Neuronal stem cell (in vitro differentiated cells): ENCODE results near the gene AMFR.

Experiments
- DNase-seq: peaks from one replicate; pipeline ENCODE4 v3.0.0-alpha.2; 2013; ENCODE audit warnings: low spot score
- H2AFZ ChIP-seq: one replicate; pipeline ENCODE4 v1.6.1; 2013; ENCODE audit warnings: mild to moderate bottlenecking, low read length, inconsistent platforms
- H2AK5ac ChIP-seq: 2 replicates; pipeline ENCODE4 v1.6.1; 2013; ENCODE audit warnings: low read depth, mild to moderate bottlenecking, inconsistent platforms, low read length, moderate library complexity, mixed read lengths
- H2BK120ac ChIP-seq: 2 replicates; pipeline ENCODE4 v1.6.1; 2013; ENCODE audit warnings: low read depth, mild to moderate bottlenecking, inconsistent platforms, low read length, moderate library complexity, mixed read lengths
- H2BK12ac ChIP-seq: one replicate; pipeline ENCODE4 v1.6.1; 2013; ENCODE audit warnings: low read length, inconsistent platforms
- H2BK15ac ChIP-seq: 2 replicates; pipeline ENCODE4 v1.6.1; 2013; ENCODE audit warnings: mild to moderate bottlenecking, low read length, inconsistent platforms, mixed read lengths
- H2BK5ac ChIP-seq: one replicate; pipeline ENCODE4 v1.6.1; 2013; ENCODE audit warnings: inconsistent platforms, mild to moderate bottlenecking, low read length, moderate library complexity
- H3K14ac ChIP-seq: one replicate; pipeline ENCODE4 v1.6.1; 2013; ENCODE audit warnings: low read length, inconsistent platforms
- H3K18ac ChIP-seq: 2 replicates; pipeline ENCODE4 v1.6.1; 2013; ENCODE audit warnings: low read length, inconsistent platforms
- H3K23ac ChIP-seq: 2 replicates; pipeline ENCODE4 v1.6.1; 2013; ENCODE audit warnings: low read depth, mild to moderate bottlenecking, mixed read lengths, low read length, inconsistent platforms; ENCODE audit not compliant: poor library complexity
- H3K27ac ChIP-seq: replicated peaks from 3 replicates; pipeline ENCODE4 v1.5.1; 2013; ENCODE audit warnings: low read length, inconsistent platforms
- H3K27me3 ChIP-seq, 3 experiments: 2 replicates each; pipeline ENCODE4 v1.6.1; 2013; ENCODE audit warnings: low read length in 3 of 3, mild to moderate bottlenecking in 2 of 3, inconsistent platforms in 1 of 3, low read depth in 1 of 3, mixed read lengths in 1 of 3, moderate library complexity in 1 of 3; ENCODE audit not compliant: control insufficient read depth in 3 of 3, insufficient read depth in 3 of 3
- H3K36me3 ChIP-seq, 2 donors: replicated peaks in 1 of 2; 2 replicates each; pipeline ENCODE4 v1.6.1; 2013; ENCODE audit warnings: low read length in 2 of 2; ENCODE audit not compliant: control insufficient read depth in 2 of 2, insufficient read depth in 2 of 2
- H3K4ac ChIP-seq: 2 replicates; pipeline ENCODE4 v1.6.1; 2013; ENCODE audit warnings: inconsistent platforms, mild to moderate bottlenecking, low read length, moderate library complexity
- H3K4me1 ChIP-seq, 2 donors: 1 replicate in 1 of 2; 2 replicates in 1 of 2; pipeline ENCODE4 v1.6.1; 2013; ENCODE audit warnings: low read length in 2 of 2, low read depth in 1 of 2; ENCODE audit not compliant: control insufficient read depth in 2 of 2, insufficient read depth in 1 of 2
- H3K4me2 ChIP-seq: one replicate; pipeline ENCODE4 v1.6.1; 2013; ENCODE audit warnings: mild to moderate bottlenecking, low read length, inconsistent platforms; ENCODE audit not compliant: insufficient read depth, poor library complexity, severe bottlenecking
- H3K4me3 ChIP-seq, 2 donors: 2 replicates each; pipeline ENCODE4 v1.5.1; 2013; ENCODE audit warnings: low read length in 2 of 2, mild to moderate bottlenecking in 2 of 2, inconsistent platforms in 1 of 2, moderate library complexity in 1 of 2
- H3K79me1 ChIP-seq: one replicate; pipeline ENCODE4 v1.6.1; 2013; ENCODE audit warnings: low read depth, mild to moderate bottlenecking, inconsistent platforms, low read length, moderate library complexity
- H3K9ac ChIP-seq: one replicate; pipeline ENCODE4 v1.6.1; 2013; ENCODE audit warnings: mild to moderate bottlenecking, low read depth, low read length, inconsistent platforms; ENCODE audit not compliant: poor library complexity
- H3K9me3 ChIP-seq, 2 donors: replicated peaks in 1 of 2; 2 replicates each; pipeline versions ENCODE3 to v1.6.1; 2013; ENCODE audit warnings: low read length in 2 of 2, mild to moderate bottlenecking in 2 of 2, inconsistent platforms in 1 of 2, low read depth in 1 of 2, mixed read lengths in 1 of 2, moderate library complexity in 1 of 2; ENCODE audit not compliant: control insufficient read depth in 2 of 2, insufficient read depth in 1 of 2
- H4K8ac ChIP-seq: one replicate; pipeline ENCODE4 v1.6.1; 2013; ENCODE audit warnings: low read depth, mild to moderate bottlenecking, inconsistent platforms, low read length, moderate library complexity
- H4K91ac ChIP-seq: one replicate; pipeline ENCODE4 v1.6.1; 2013; ENCODE audit warnings: low read length, low read depth, mild to moderate bottlenecking, inconsistent platforms; ENCODE audit not compliant: poor library complexity
- WGBS, 2 donors: extraction: QIAGEN DNeasy Blood & Tissue Kit; methylation state at CpG; one replicate each; pipeline ENCODE4 v1.1.7; 2013; ENCODE audit warnings: missing lambda C conversion rate in 2 of 2, mixed read lengths in 1 of 2; ENCODE audit not compliant: insufficient read length in 2 of 2, insufficient replicate concordance in 1 of 2; ENCODE audit errors: extremely low coverage in 2 of 2; 5-methylcytosine and 5-hydroxymethylcytosine counted together

The AMFR gene

GRCh38 chr16:56387396-56387795 lies 37.9 kb downstream of the AMFR start:
- Histone ChIP-seq H4K91ac (no peak overlapping the region), H2BK5ac (no peak overlapping the region), H2BK12ac (no peak overlapping the region), H3K79me1 (no peaks in the 10 kb centered on the region), H3K23ac (no peak overlapping the region), H3K4me3 (no peak overlapping the region), H3K9me3 (peaks cover 0 to 9% of the 10 kb centered on the region in 2 donors), H2AFZ (no peak overlapping the region), H3K4me2 (no peak overlapping the region), H3K14ac (no peak overlapping the region), H3K18ac (no peak overlapping the region), H3K27me3 (no peaks in the 10 kb centered on the region), H2BK120ac (no peak overlapping the region), H3K9ac (no peak overlapping the region), H2BK15ac (no peak overlapping the region), H3K4me1 (no peaks in the 10 kb centered on the region), H2AK5ac (no peak overlapping the region), H4K8ac (no peak overlapping the region), H3K27ac (no peak overlapping the region), H3K4ac (no peak overlapping the region), H3K36me3 (peaks cover 24 to 86% of the 10 kb centered on the region in 2 donors)
- WGBS, 2 donors = no CpG with 5 or more reads among the region's 3 CpGs
- DNase-seq = no peak

- H4K8ac ChIP-seq = no peak overlapping the region
- H2BK12ac ChIP-seq = no peak overlapping the region
- H3K27ac ChIP-seq = no peak overlapping the region
- no peak for DNase-seq
- H3K27me3 ChIP-seq = no peaks in the 10 kb centered on the region
- H2BK15ac ChIP-seq = no peak overlapping the region
- H4K91ac ChIP-seq = no peak overlapping the region
- no peak overlapping the region for H3K23ac ChIP-seq
- H3K36me3 ChIP-seq = peaks cover 22 to 94% of the 10 kb centered on the region in 2 donors
- no peak overlapping the region for H3K4ac ChIP-seq
- H3K4me3 ChIP-seq = no peak overlapping the region
- no peak overlapping the region for H3K9ac ChIP-seq
- no peak overlapping the region for H2AK5ac ChIP-seq
- H3K14ac ChIP-seq = no peak overlapping the region
- H3K4me1 ChIP-seq = no peaks in the 10 kb centered on the region
- H2BK120ac ChIP-seq = no peak overlapping the region
- H3K9me3 ChIP-seq = peaks cover 7 to 28% of the 10 kb centered on the region in 2 donors
- no CpG with 5 or more reads among the region's 4 CpGs for WGBS, 2 donors
- H3K18ac ChIP-seq = no peak overlapping the region
- no peak overlapping the region for H2BK5ac ChIP-seq
- no peak overlapping the region for H2AFZ ChIP-seq
- H3K79me1 ChIP-seq = no peaks in the 10 kb centered on the region
- no peak overlapping the region for H3K4me2 ChIP-seq
Measured at GRCh38 chr16:56384074-56384721, 41.1 kb downstream of the AMFR start.

DNA sequence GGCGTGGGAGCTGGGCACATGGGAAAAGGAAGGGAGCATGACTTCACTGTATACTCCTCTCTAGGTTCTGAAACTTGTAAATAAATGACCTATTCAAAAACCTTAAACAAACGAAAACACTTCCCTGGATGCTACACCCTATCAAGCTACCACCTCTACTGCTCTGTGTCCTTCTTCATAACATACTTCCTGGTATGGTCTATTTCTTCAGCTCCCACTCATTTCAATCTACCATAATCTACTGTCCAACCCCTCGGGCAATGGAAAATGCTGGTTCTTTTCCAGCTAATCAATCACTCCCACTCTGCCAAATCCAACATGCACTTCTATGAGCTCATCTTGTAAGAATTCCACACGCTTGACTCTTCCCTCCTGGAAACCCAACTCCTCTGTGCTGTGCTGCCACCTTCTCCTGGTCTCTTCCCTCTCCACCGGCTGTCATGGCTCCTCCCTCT lies 42.4 kb downstream of the AMFR start:
- no peak overlapping the region for H3K4me2 ChIP-seq
- DNase-seq = no peak
- H3K27me3 ChIP-seq = no peaks in the 10 kb centered on the region
- no peak overlapping the region for H3K23ac ChIP-seq
- no peak overlapping the region for H2BK15ac ChIP-seq
- H4K8ac ChIP-seq = no peak overlapping the region
- no peaks in the 10 kb centered on the region for H3K79me1 ChIP-seq
- no peak overlapping the region for H3K4ac ChIP-seq
- H3K27ac ChIP-seq = no peak overlapping the region
- H3K4me3 ChIP-seq = no peak overlapping the region
- H3K18ac ChIP-seq = no peak overlapping the region
- H2AFZ ChIP-seq = no peak overlapping the region
- H2BK120ac ChIP-seq = no peak overlapping the region
- no peak overlapping the region for H4K91ac ChIP-seq
- H3K14ac ChIP-seq = no peak overlapping the region
- H2BK12ac ChIP-seq = no peak overlapping the region
- no peak overlapping the region for H2BK5ac ChIP-seq
- no peak overlapping the region for H2AK5ac ChIP-seq
- peaks cover 21 to 94% of the 10 kb centered on the region in 2 donors for H3K36me3 ChIP-seq
- peaks cover 9 to 35% of the 10 kb centered on the region in 2 donors for H3K9me3 ChIP-seq
- H3K9ac ChIP-seq = no peak overlapping the region
- no CpG with 5 or more reads among the region's 5 CpGs for WGBS, 2 donors
- H3K4me1 ChIP-seq = no peaks in the 10 kb centered on the region

DNA sequence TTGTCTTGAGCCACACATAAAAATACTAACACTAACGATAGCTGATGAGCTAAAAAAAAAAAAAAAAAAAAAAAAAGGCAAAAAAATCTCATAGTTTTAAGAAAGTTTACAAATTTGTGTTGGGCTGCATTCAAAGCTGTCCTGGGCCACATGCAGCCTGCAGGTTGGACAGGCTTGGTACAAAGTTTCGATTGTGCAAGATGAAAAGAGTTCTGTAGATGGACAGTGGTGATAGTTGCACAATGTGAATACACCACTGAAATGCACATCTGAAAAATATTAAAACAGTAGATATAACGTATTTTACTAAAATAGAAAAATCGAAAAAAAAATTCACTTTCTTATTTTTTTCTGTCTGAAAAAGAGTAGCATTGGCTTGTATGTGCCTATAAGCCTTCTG lies 42.9 kb downstream of the AMFR start:
- Histone ChIP-seq H2BK15ac (no peak overlapping the region), H3K4ac (no peak overlapping the region), H2BK5ac (no peak overlapping the region), H3K18ac (no peak overlapping the region), H2AFZ (no peak overlapping the region), H3K27ac (no peak overlapping the region), H3K9me3 (peaks cover 9 to 39% of the 10 kb centered on the region in 2 donors), H4K8ac (no peak overlapping the region), H3K23ac (no peak overlapping the region), H3K9ac (no peak overlapping the region), H2BK12ac (no peak overlapping the region), H3K4me1 (no peaks in the 10 kb centered on the region), H3K36me3 (peaks cover 21 to 94% of the 10 kb centered on the region in 2 donors), H3K79me1 (no peaks in the 10 kb centered on the region), H3K4me3 (no peak overlapping the region), H3K27me3 (no peaks in the 10 kb centered on the region), H3K4me2 (no peak overlapping the region), H3K14ac (no peak overlapping the region), H2BK120ac (no peak overlapping the region), H4K91ac (no peak overlapping the region), H2AK5ac (no peak overlapping the region)
- WGBS, 2 donors = no CpG with 5 or more reads among the region's 4 CpGs
- DNase-seq = no peak
